Endothelial cell of umbilical vein (primary cell): ENCODE results near the gene EFNA5. TPM values are rescaled to one million over a fixed set of nuclear protein-coding genes. Genes with fewer than 3 reads are reported as not detected.

Experiments
- BruUV-seq: library from RNA; stranded (reverse); fragments of 400-500 nt; replicated peaks from 2 replicates; lab custom pipeline; 2021; lab: Mats Ljungman, UMichigan
- CTCF ChIA-PET: fragments of 300-600, 350-600 bp; sonication (Branson Sonifier 250); formaldehyde crosslinking; loops from one replicate; lab custom pipeline; 2021; ENCODE audit warnings: antibody characterized with exemption, inconsistent platforms; lab: Charles Lee
- POLR2A ChIA-PET: fragments of 300-600, 350-600 bp; sonication (Branson Sonifier 250); formaldehyde crosslinking; loops from one replicate; lab custom pipeline; 2021; ENCODE audit warnings: antibody characterized with exemption, inconsistent platforms; lab: Charles Lee
- DNase-seq: peaks from one replicate; pipeline ENCODE4 v3.0.0-alpha.2; 2011; ENCODE audit warnings: low read depth, low spot score
- FAIRE-seq: peaks from 2 replicates; lab custom pipeline; 2011; peaks lifted over from hg19 to GRCh38; lab: Jason Lieb, UNC
- H2AFZ ChIP-seq: 2 replicates; pipeline ENCODE4 v1.6.0; 2012; ENCODE audit warnings: low read depth, low read length, control low read depth, inconsistent platforms
- H3K27ac ChIP-seq: 2 replicates; pipeline ENCODE4 v1.5.1; 2011; ENCODE audit warnings: low read depth, mild to moderate bottlenecking, control low read depth, low read length, moderate library complexity; ENCODE audit not compliant: insufficient read depth
- H3K27me3 ChIP-seq, 2 experiments: 2 replicates each; pipeline versions ENCODE4 v1.6.0 to v1.6.1; 2011; ENCODE audit warnings: low read length in 2 of 2, mixed read lengths in 1 of 2; ENCODE audit not compliant: control insufficient read depth in 2 of 2, insufficient read depth in 2 of 2
- H3K36me3 ChIP-seq, 2 experiments: 2 replicates in 1 of 2; 3 replicates in 1 of 2; pipeline ENCODE4 v1.5.1; 2011; ENCODE audit warnings: low read length in 2 of 2, mild to moderate bottlenecking in 1 of 2, moderate library complexity in 1 of 2; ENCODE audit not compliant: control insufficient read depth in 2 of 2, insufficient read depth in 2 of 2; ENCODE audit errors: extremely low read depth in 1 of 2
- H3K4me1 ChIP-seq: 3 replicates; pipeline ENCODE4 v1.5.1; 2011; ENCODE audit warnings: mild to moderate bottlenecking, low read length; ENCODE audit not compliant: control insufficient read depth, insufficient read depth; ENCODE audit errors: extremely low read depth
- H3K4me2 ChIP-seq: 2 replicates; pipeline ENCODE4 v1.6.1; 2011; ENCODE audit warnings: low read length, control low read depth, mixed read lengths; ENCODE audit not compliant: insufficient read depth
- H3K4me3 ChIP-seq, 3 experiments: fragments of 200-600 bp in 1 of 3; sonication (generic), shearing (Covaris generic) in 1 of 3; replicated peaks in 1 of 3; 2 replicates each; pipeline ENCODE4 v1.5.1; 2011 to 2016; ENCODE audit warnings: control low read depth in 3 of 3, low read length in 3 of 3, mild to moderate bottlenecking in 2 of 3, inconsistent platforms in 1 of 3, low read depth in 1 of 3, moderate library complexity in 1 of 3; ENCODE audit not compliant: insufficient read depth in 1 of 3
- H3K79me2 ChIP-seq: 2 replicates; pipeline ENCODE4 v1.6.0; 2012; ENCODE audit warnings: low read length, inconsistent platforms; ENCODE audit not compliant: control insufficient read depth, insufficient read depth
- H3K9ac ChIP-seq: replicated peaks from 2 replicates; pipeline ENCODE3; 2011; ENCODE audit warnings: low read length, control low read depth; ENCODE audit not compliant: insufficient read depth; ENCODE audit errors: extremely low read depth
- H3K9me1 ChIP-seq: replicated peaks from 3 replicates; pipeline ENCODE4 v1.6.0; 2011; ENCODE audit warnings: mild to moderate bottlenecking, low read length; ENCODE audit not compliant: control insufficient read depth, insufficient read depth; ENCODE audit errors: extremely low read depth
- H3K9me3 ChIP-seq: replicated peaks from 2 replicates; pipeline ENCODE4 v1.5.1; 2012; ENCODE audit warnings: low read length, inconsistent platforms; ENCODE audit not compliant: control insufficient read depth, insufficient read depth
- H4K20me1 ChIP-seq: replicated peaks from 2 replicates; pipeline ENCODE3; 2011; ENCODE audit warnings: mild to moderate bottlenecking, low read length; ENCODE audit not compliant: control insufficient read depth, insufficient read depth; ENCODE audit errors: extremely low read depth
- EZH2 ChIP-seq: IDR thresholded peaks from 2 replicates; pipeline ENCODE4 v1.6.1; 2012; ENCODE audit warnings: borderline replicate concordance, low read depth, mild to moderate bottlenecking, moderate library complexity, low read length, inconsistent platforms; ENCODE audit not compliant: severe bottlenecking
- FOS ChIP-seq: IDR thresholded peaks from 2 replicates; pipeline ENCODE4 v1.6.1; 2011; ENCODE audit warnings: mild to moderate bottlenecking, low read length, moderate library complexity, borderline replicate concordance; ENCODE audit not compliant: insufficient read depth
- GATA2 ChIP-seq: IDR thresholded peaks from 2 replicates; pipeline ENCODE4 v1.7.0; 2011; ENCODE audit warnings: low read depth, mild to moderate bottlenecking, moderate library complexity, mixed read lengths, low read length; ENCODE audit not compliant: insufficient read length, insufficient read depth
- JUN ChIP-seq: IDR thresholded peaks from 2 replicates; pipeline ENCODE4 v1.6.1; 2011; ENCODE audit warnings: borderline replicate concordance, low read depth; ENCODE audit not compliant: insufficient read length, insufficient read depth
- MYC ChIP-seq: IDR thresholded peaks from one replicate; pipeline ENCODE4 v1.6.1; 2011; ENCODE audit warnings: mild to moderate bottlenecking, low read depth, low read length
- POLR2A ChIP-seq: IDR thresholded peaks from 2 replicates; pipeline ENCODE4 v1.6.1; 2012; ENCODE audit warnings: low read depth, mild to moderate bottlenecking, control low read depth, low read length
- POLR2AphosphoS5 ChIP-seq: IDR thresholded peaks from 2 replicates; pipeline ENCODE4 v1.6.1; 2012; ENCODE audit warnings: low read depth, mild to moderate bottlenecking, control low read depth, low read length, moderate library complexity; ENCODE audit not compliant: insufficient read depth
- dilution Hi-C: fragments of 300-500 bp; cut with MboI; formaldehyde crosslinking; loops from one replicate; pipeline ENCODE4 v1.15.0; 2019; ENCODE audit warnings: low sequenced_read_pairs; ENCODE audit not compliant: extremely low pct_ligation_motif_present
- intact Hi-C: fragments of 100-400 bp; cut with micrococcal nuclease; formaldehyde crosslinking; loops from one replicate; pipeline ENCODE4 v1.10.0; 2022
- polyA plus RNA-seq, 4 experiments: library from polyadenylated mRNA; depleted of rRNA in 3 of 4; stranded (reverse) in 3 of 4; unstranded in 1 of 4; fragments of >200 nt; gene quantifications; 2 replicates each; pipeline versions ENCODE4 v1.2.1 to v1.2.3, GENCODE V29; 2011 to 2012; ENCODE audit warnings: missing spikeins in 1 of 4
- total RNA-seq: library from RNA; stranded (reverse); gene quantifications from 2 replicates; pipeline ENCODE4 v1.2.3, GENCODE V29; 2021
- TF ChIP-seq, protein P1 (sequence below), 2 donors: IDR thresholded peaks; 1 replicate in 1 of 2; 2 replicates in 1 of 2; pipeline ENCODE4 v1.5.1; 2011; ENCODE audit warnings: low read length in 2 of 2, mild to moderate bottlenecking in 2 of 2, moderate library complexity in 2 of 2, control low read depth in 1 of 2, inconsistent platforms in 1 of 2, low read depth in 1 of 2; ENCODE audit not compliant: insufficient read depth in 1 of 2; ENCODE audit errors: extremely low read depth in 1 of 2
- TF ChIP-seq, protein P2 (sequence below): IDR thresholded peaks from 2 replicates; pipeline ENCODE4 v1.6.1; 2011; ENCODE audit not compliant: insufficient read depth, insufficient read length

The EFNA5 gene
- total and polyA plus RNA-seq, 2 donors (not counting 3 experiments of a cell fraction or from before 2014, with no cell fraction given), result 13.6 to 22.1 TPM

DNA sequence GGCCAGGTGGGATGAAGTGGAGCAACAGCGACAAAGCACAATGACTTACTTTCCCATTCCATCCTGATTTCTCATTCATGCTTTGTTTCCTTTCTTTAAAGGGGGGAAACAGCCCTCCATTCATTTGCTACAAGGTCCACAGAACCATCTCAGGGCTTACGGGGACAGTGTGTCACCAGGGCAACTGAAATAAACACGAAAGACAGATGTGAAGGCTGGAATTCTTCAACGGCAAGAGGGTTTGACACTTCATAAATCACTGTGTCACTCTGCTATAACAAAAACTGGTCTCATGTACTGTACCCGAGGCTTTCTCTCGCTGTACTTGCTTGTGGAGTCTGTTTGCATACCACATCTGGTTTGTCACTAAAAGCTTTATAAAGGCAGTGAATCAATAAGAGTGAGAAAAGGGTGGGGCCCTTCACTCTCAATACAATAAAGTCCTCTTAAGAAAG is 150.8 kb downstream of the EFNA5 start:
- TF ChIP-seq GATA2 (no peak), POLR2AphosphoS5 (no peak), POLR2A (no peak), MYC (no peak), JUN (no peak), FOS (no peak), EZH2 (no peak)
- TF ChIP-seq, protein P1, sequence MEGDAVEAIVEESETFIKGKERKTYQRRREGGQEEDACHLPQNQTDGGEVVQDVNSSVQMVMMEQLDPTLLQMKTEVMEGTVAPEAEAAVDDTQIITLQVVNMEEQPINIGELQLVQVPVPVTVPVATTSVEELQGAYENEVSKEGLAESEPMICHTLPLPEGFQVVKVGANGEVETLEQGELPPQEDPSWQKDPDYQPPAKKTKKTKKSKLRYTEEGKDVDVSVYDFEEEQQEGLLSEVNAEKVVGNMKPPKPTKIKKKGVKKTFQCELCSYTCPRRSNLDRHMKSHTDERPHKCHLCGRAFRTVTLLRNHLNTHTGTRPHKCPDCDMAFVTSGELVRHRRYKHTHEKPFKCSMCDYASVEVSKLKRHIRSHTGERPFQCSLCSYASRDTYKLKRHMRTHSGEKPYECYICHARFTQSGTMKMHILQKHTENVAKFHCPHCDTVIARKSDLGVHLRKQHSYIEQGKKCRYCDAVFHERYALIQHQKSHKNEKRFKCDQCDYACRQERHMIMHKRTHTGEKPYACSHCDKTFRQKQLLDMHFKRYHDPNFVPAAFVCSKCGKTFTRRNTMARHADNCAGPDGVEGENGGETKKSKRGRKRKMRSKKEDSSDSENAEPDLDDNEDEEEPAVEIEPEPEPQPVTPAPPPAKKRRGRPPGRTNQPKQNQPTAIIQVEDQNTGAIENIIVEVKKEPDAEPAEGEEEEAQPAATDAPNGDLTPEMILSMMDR (IDR thresholded peaks at IDR 0.05; ENCODE audit: extremely low read depth in 1 of 2, insufficient read depth in 1 of 2, low read depth in 1 of 2, low read length in 2 of 2), result no peak
- TF ChIP-seq, protein P2, sequence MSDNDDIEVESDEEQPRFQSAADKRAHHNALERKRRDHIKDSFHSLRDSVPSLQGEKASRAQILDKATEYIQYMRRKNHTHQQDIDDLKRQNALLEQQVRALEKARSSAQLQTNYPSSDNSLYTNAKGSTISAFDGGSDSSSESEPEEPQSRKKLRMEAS, result no peak
- H3K36me3 ChIP-seq, result no peaks in the 10 kb centered on the region
- no peak overlapping the region for H3K9ac ChIP-seq
- no peak overlapping the region for H2AFZ ChIP-seq
- dilution Hi-C loops, result no loop called here
- DNase-seq, result peak; percentile 66
- no peaks in the 10 kb centered on the region for H3K27me3 ChIP-seq
- ChIA-PET POLR2A (no interaction called here), CTCF (interaction anchor here (0.9 kb wide), 1 partner anchor 96 kb away, joined by 3 read pairs; no protein-coding TSS in a partner anchor)
- H3K4me2 ChIP-seq, result no peak overlapping the region
- no peak overlapping the region for H3K27ac ChIP-seq
- no peaks in the 10 kb centered on the region for H4K20me1 ChIP-seq
- H3K4me3 ChIP-seq, result no peak overlapping the region
- H3K9me1 ChIP-seq, result no peaks in the 10 kb centered on the region
- BruUV-seq, result no TSS peak
- no peaks in the 10 kb centered on the region for H3K9me3 ChIP-seq
- intact Hi-C loops, result no loop called here
- peak; percentile 4 for FAIRE-seq
- H3K4me1 ChIP-seq, result no peaks in the 10 kb centered on the region
- no peaks in the 10 kb centered on the region for H3K79me2 ChIP-seq
